ENCODE results near the gene MYO10.
"Not testable (repeated sequence)": the region's sequence is repeated elsewhere in the genome, so short reads cannot be mapped to it uniquely, and the experiment has no call there.

Gene MYO10

GRCh38 chr5:16759147-16759773 lies 176.8 kb downstream of the MYO10 start:
- TF ChIP-seq, protein P1, sequence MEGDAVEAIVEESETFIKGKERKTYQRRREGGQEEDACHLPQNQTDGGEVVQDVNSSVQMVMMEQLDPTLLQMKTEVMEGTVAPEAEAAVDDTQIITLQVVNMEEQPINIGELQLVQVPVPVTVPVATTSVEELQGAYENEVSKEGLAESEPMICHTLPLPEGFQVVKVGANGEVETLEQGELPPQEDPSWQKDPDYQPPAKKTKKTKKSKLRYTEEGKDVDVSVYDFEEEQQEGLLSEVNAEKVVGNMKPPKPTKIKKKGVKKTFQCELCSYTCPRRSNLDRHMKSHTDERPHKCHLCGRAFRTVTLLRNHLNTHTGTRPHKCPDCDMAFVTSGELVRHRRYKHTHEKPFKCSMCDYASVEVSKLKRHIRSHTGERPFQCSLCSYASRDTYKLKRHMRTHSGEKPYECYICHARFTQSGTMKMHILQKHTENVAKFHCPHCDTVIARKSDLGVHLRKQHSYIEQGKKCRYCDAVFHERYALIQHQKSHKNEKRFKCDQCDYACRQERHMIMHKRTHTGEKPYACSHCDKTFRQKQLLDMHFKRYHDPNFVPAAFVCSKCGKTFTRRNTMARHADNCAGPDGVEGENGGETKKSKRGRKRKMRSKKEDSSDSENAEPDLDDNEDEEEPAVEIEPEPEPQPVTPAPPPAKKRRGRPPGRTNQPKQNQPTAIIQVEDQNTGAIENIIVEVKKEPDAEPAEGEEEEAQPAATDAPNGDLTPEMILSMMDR (IDR thresholded peaks at IDR 0.05): no peak
- H3K27ac ChIP-seq: no peak overlapping the region
- DNase-seq (ENCODE audit: low spot score): no peak
- H3K4me3 ChIP-seq: no peak overlapping the region

DNA sequence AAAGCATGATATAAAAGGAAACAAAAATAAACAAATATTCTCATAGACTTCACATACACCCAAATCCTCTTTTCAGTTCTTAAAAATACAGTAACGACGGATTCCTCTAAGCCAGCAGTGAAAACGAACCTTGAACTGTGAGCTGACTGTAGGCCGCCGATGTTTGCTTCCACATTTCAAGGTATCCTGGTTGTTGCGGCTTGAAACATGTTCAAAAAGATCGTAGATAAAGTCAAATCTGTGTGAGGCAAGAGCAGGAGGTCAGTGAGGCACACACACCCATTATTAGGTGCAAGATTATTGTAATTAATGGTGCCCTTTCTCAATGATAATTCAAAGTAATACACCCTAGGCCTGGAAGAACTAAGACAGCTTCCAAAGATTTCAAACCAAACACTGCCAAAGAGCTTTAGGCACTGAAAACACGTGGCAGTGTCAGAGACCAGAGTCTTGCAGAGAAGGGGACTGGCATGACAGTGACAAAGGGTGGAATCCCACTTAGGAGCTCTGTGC lies 178.0 kb downstream of the MYO10 start:
- no peak overlapping the region for H3K4me3 ChIP-seq
- H3K27ac ChIP-seq: no peak overlapping the region
- no peak for DNase-seq (ENCODE audit: low spot score)
- TF ChIP-seq, protein P1 (IDR thresholded peaks at IDR 0.05): no peak

DNA sequence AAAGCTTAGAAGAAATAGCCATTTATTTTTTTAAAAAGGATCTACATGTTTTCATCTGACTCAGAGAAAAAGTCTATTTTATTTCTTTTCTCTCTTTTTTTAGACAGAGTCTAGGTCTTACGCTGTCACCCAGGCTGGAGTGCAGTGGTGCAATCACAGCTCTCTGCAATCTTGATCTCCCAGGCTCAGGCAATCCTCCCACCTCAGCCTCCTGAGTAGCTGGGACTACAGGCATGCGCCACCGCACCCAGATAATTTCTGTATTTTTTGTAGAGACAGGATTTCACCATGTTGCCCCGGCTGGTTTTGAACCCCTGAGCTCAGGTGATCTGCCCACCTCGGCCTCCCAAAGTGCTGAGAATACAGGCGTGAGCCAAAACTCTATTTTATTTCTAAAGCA lies 178.5 kb downstream of the MYO10 start:
- H3K27ac ChIP-seq; DNase-seq (ENCODE audit: low spot score); H3K4me3 ChIP-seq: not testable (repeated sequence)

- H3K27ac ChIP-seq: no peak overlapping the region
- TF ChIP-seq, protein P1 (IDR thresholded peaks at IDR 0.05): no peak
- DNase-seq (ENCODE audit: low spot score): no peak
- no peak overlapping the region for H3K4me3 ChIP-seq
Observed at GRCh38 chr5:16757146-16757545, 178.9 kb downstream of the MYO10 start.

GRCh38 chr5:16756692-16757091 lies 179.4 kb downstream of the MYO10 start:
- Histone ChIP-seq H3K4me3 (no peak overlapping the region), H3K27ac (no peak overlapping the region)
- no peak for DNase-seq (ENCODE audit: low spot score)
- TF ChIP-seq, protein P1 (IDR thresholded peaks at IDR 0.05): no peak

DNA sequence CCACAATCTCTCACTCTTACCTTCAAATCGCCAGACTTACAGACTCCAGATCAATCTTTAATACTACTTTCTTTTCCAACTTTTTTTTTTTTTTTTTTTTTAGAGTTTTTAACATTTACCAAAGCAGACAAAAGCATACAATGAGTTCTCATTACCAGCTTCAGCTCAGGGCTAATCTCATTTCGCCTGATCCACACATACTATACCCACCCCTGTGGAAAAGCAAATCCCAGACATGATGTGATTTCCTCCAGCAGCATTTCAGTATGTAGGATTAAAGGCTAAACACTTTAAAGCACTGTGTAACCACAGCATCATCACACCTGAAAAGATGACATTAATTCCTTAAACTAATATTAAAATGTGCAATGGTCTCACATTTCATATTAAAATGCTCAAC lies 180.4 kb downstream of the MYO10 start:
- TF ChIP-seq, protein P1 (IDR thresholded peaks at IDR 0.05): no peak
- no peak for DNase-seq (ENCODE audit: low spot score)
- H3K27ac ChIP-seq: no peak overlapping the region

GRCh38 chr5:16754601-16755000 lies 181.5 kb downstream of the MYO10 start:
- Histone ChIP-seq H3K4me3 (no peak overlapping the region), H3K27ac (no peak overlapping the region)
- DNase-seq (ENCODE audit: low spot score): no peak
- TF ChIP-seq, protein P1 (IDR thresholded peaks at IDR 0.05): no peak

More for the DNA sequence above, 180.4 kb downstream of the MYO10 start:
- no peak overlapping the region for H3K4me3 ChIP-seq
